Myocyte (in vitro differentiated cells): ENCODE results near the gene CDRT15. TPM values are rescaled to one million over a fixed set of nuclear protein-coding genes. Genes with fewer than 3 reads are reported as not detected.
"Not testable (repeated sequence)": the region's sequence is repeated elsewhere in the genome, so short reads cannot be mapped to it uniquely, and the experiment has no call there.

ENCODE experiments used
- DNase-seq: peaks from one replicate; pipeline ENCODE4 v3.0.0-alpha.2; 2012; ENCODE audit warnings: low read depth
- polyA plus RNA-seq: library from polyadenylated mRNA; unstranded; fragments of >200 nt; gene quantifications from one replicate; pipeline ENCODE4 v1.2.1, GENCODE V29; 2012; ENCODE audit warnings: missing spikeins
- total RNA-seq: library from RNA; depleted of rRNA; stranded (reverse); fragments of >200 nt; gene quantifications from 2 replicates; pipeline ENCODE4 v1.2.3, GENCODE V29; 2014

CDRT15 gene
- not detected in 2 replicates for total RNA-seq
- polyA plus RNA-seq = 0.39 TPM

- DNase-seq = not testable (repeated sequence)
These were observed at the start of gene CDRT15 for GRCh38 chr17:14236762-14237161. Gene CDRT15 (minus strand): TSS chr17:14236862. CDS start chr17:14236833, 29 bp downstream.

GRCh38 chr17:14282726-14283125 is 46.1 kb upstream of the CDRT15 start:
- no peak for DNase-seq

GRCh38 chr17:14281530-14281929 is 44.9 kb upstream of the CDRT15 start:
- DNase-seq = no peak

- no peak for DNase-seq
These were observed 40.0 kb upstream of the CDRT15 start for GRCh38 chr17:14276535-14277250.

GRCh38 chr17:14270508-14270907 is 33.8 kb upstream of the CDRT15 start:
- no peak for DNase-seq

GRCh38 chr17:14269473-14269872 is 32.8 kb upstream of the CDRT15 start:
- no peak for DNase-seq

- DNase-seq = no peak
These were observed 31.6 kb upstream of the CDRT15 start for GRCh38 chr17:14268264-14268663.

GRCh38 chr17:14261406-14261805 is 24.7 kb upstream of the CDRT15 start:
- no peak for DNase-seq

- no peak for DNase-seq
These were observed 9.0 kb upstream of the CDRT15 start for GRCh38 chr17:14245629-14246028.

- no peak for DNase-seq
These were observed 8.3 kb upstream of the CDRT15 start for GRCh38 chr17:14245002-14245401.

- not testable (repeated sequence) for DNase-seq
These were observed 2.6 kb upstream of the CDRT15 start for GRCh38 chr17:14239271-14239670.

- not testable (repeated sequence) for DNase-seq
These were observed 630 bp downstream of the CDRT15 start for GRCh38 chr17:14236032-14236431.

GRCh38 chr17:14235047-14235446 is 1.6 kb downstream of the CDRT15 start:
- DNase-seq = not testable (repeated sequence)

GRCh38 chr17:14231187-14231586 is 5.5 kb downstream of the CDRT15 start:
- not testable (repeated sequence) for DNase-seq

- DNase-seq = no peak
These were observed 7.8 kb downstream of the CDRT15 start for GRCh38 chr17:14228903-14229302.

GRCh38 chr17:14227052-14227451 is 9.6 kb downstream of the CDRT15 start:
- no peak for DNase-seq

GRCh38 chr17:14225254-14225980 is 11.2 kb downstream of the CDRT15 start:
- DNase-seq = no peak

GRCh38 chr17:14222611-14223010 is 14.1 kb downstream of the CDRT15 start:
- no peak for DNase-seq

- no peak for DNase-seq
These were observed 22.4 kb downstream of the CDRT15 start for GRCh38 chr17:14214271-14214670.

GRCh38 chr17:14212401-14212800 is 24.3 kb downstream of the CDRT15 start:
- DNase-seq = no peak

- DNase-seq = no peak
These were observed 24.9 kb downstream of the CDRT15 start for GRCh38 chr17:14211801-14212200.

- no peak for DNase-seq
These were observed 25.4 kb downstream of the CDRT15 start for GRCh38 chr17:14211246-14211645.

- DNase-seq = peak; percentile 56
These were observed 27.4 kb downstream of the CDRT15 start for GRCh38 chr17:14209215-14209614.
